DMS153 treated with DMSO at 0.1 percent for 48 hours (cell line): ENCODE measurements around the gene RXRG.

Experiments used
- DNase-seq: peaks from one replicate; lab custom pipeline; 2025; ENCODE audit not compliant: unreplicated experiment; lab: John Stamatoyannopoulos, UW

RXRG gene

GRCh38 chr1:165451691-165452090 is 6.8 kb upstream of the RXRG start:
- DNase-seq, result no peak

GRCh38 chr1:165449131-165449530 is 4.2 kb upstream of the RXRG start:
- DNase-seq, result no peak

GRCh38 chr1:165445388-165445787 is 462 bp upstream of the RXRG start:
- no peak for DNase-seq

- no peak for DNase-seq
Observed at GRCh38 chr1:165443539-165444311, 1.2 kb downstream of the RXRG start.

GRCh38 chr1:165442653-165443052 is 2.3 kb downstream of the RXRG start:
- DNase-seq, result no peak

GRCh38 chr1:165442053-165442452 is 2.9 kb downstream of the RXRG start:
- DNase-seq, result no peak

- DNase-seq, result no peak
Observed at GRCh38 chr1:165441166-165441880, 3.6 kb downstream of the RXRG start.

- DNase-seq, result no peak
Observed at GRCh38 chr1:165439330-165439729, 5.6 kb downstream of the RXRG start.

GRCh38 chr1:165436994-165437393 is 7.9 kb downstream of the RXRG start:
- DNase-seq, result no peak

GRCh38 chr1:165435801-165436200 is 9.1 kb downstream of the RXRG start:
- no peak for DNase-seq

- peak; percentile 61 for DNase-seq
Observed at GRCh38 chr1:165434281-165434680, 10.6 kb downstream of the RXRG start.

- no peak for DNase-seq
Observed at GRCh38 chr1:165431079-165431478, 13.8 kb downstream of the RXRG start.

- DNase-seq, result no peak
Observed at GRCh38 chr1:165426745-165427144, 18.2 kb downstream of the RXRG start.

- no peak for DNase-seq
Observed at GRCh38 chr1:165425621-165426020, 19.3 kb downstream of the RXRG start.

GRCh38 chr1:165424454-165425216 is 20.3 kb downstream of the RXRG start:
- no peak for DNase-seq

GRCh38 chr1:165423136-165423535 is 21.8 kb downstream of the RXRG start:
- no peak for DNase-seq

- DNase-seq, result no peak
Observed at GRCh38 chr1:165420655-165421054, 24.3 kb downstream of the RXRG start.

GRCh38 chr1:165419839-165420238 is 25.1 kb downstream of the RXRG start:
- no peak for DNase-seq

GRCh38 chr1:165418195-165418594 is 26.7 kb downstream of the RXRG start:
- DNase-seq, result no peak

- no peak for DNase-seq
Observed at GRCh38 chr1:165416876-165417275, 28.1 kb downstream of the RXRG start.

- no peak for DNase-seq
Observed at GRCh38 chr1:165415068-165415467, 29.9 kb downstream of the RXRG start.

GRCh38 chr1:165414620-165415019 is 30.3 kb downstream of the RXRG start:
- no peak for DNase-seq
